ENCODE data around the gene ACIN1.
A peak's percentile ranks its signal among the peaks of the same experiment; 100 is the strongest.

Gene ACIN1

GRCh38 chr14:23056956-23057756 lies 37.8 kb downstream of the ACIN1 start, which contains the start of gene CDH24:
CDH24 (minus strand) TSS chr14:23057520; CDS start chr14:23055733, 1,787 bp downstream.
- Mint-ChIP-seq H3K4me3 (peak within 1 kb of the TSS; percentile 81), H3K4me1 (ENCODE audit: low read depth) (peaks cover 14% of the 10 kb centered on the region), H3K27me3 (ENCODE audit: low read depth) (peaks cover 8% of the 10 kb centered on the region), H3K9me3 (no peaks in the 10 kb centered on the region), H3K27ac (peak within 1 kb of the TSS; percentile 61), H3K36me3 (ENCODE audit: low read depth) (peaks cover 24% of the 10 kb centered on the region)
- peak; percentile 73 for DNase-seq (ENCODE audit: low spot score)

- H3K27me3 Mint-ChIP-seq (ENCODE audit: low read depth): peaks cover 8% of the 10 kb centered on the region
- H3K4me3 Mint-ChIP-seq: peak overlapping the region; percentile 81
- no peaks in the 10 kb centered on the region for H3K9me3 Mint-ChIP-seq
- DNase-seq (ENCODE audit: low spot score): peak; percentile 64
- peaks cover 14% of the 10 kb centered on the region for H3K4me1 Mint-ChIP-seq (ENCODE audit: low read depth)
- H3K27ac Mint-ChIP-seq: peak overlapping the region; percentile 60
- H3K36me3 Mint-ChIP-seq (ENCODE audit: low read depth): peaks cover 19% of the 10 kb centered on the region
Observed at GRCh38 chr14:23056145-23056955, 38.6 kb downstream of the ACIN1 start.

- H3K27me3 Mint-ChIP-seq (ENCODE audit: low read depth): peaks cover 8% of the 10 kb centered on the region
- peak overlapping the region; percentile 81 for H3K4me3 Mint-ChIP-seq
- peaks cover 14% of the 10 kb centered on the region for H3K4me1 Mint-ChIP-seq (ENCODE audit: low read depth)
- no peak for DNase-seq (ENCODE audit: low spot score)
- H3K27ac Mint-ChIP-seq: no peak overlapping the region
- no peaks in the 10 kb centered on the region for H3K9me3 Mint-ChIP-seq
- peaks cover 13% of the 10 kb centered on the region for H3K36me3 Mint-ChIP-seq (ENCODE audit: low read depth)
Observed at GRCh38 chr14:23055621-23056144, 39.3 kb downstream of the ACIN1 start.

GRCh38 chr14:23055147-23055550 lies 39.8 kb downstream of the ACIN1 start:
- Mint-ChIP-seq H3K4me1 (ENCODE audit: low read depth) (peaks cover 14% of the 10 kb centered on the region), H3K27ac (no peak overlapping the region), H3K27me3 (ENCODE audit: low read depth) (peaks cover 8% of the 10 kb centered on the region), H3K9me3 (no peaks in the 10 kb centered on the region), H3K36me3 (ENCODE audit: low read depth) (peaks cover 11% of the 10 kb centered on the region), H3K4me3 (no peak overlapping the region)
- DNase-seq (ENCODE audit: low spot score): no peak

GRCh38 chr14:23054000-23054811 lies 40.7 kb downstream of the ACIN1 start:
- Mint-ChIP-seq H3K36me3 (ENCODE audit: low read depth) (peaks cover 7% of the 10 kb centered on the region), H3K9me3 (no peaks in the 10 kb centered on the region), H3K27me3 (ENCODE audit: low read depth) (peaks cover 8% of the 10 kb centered on the region), H3K27ac (no peak overlapping the region), H3K4me1 (ENCODE audit: low read depth) (peaks cover 14% of the 10 kb centered on the region), H3K4me3 (no peak overlapping the region)
- no peak for DNase-seq (ENCODE audit: low spot score)

GRCh38 chr14:23053426-23053825 lies 41.5 kb downstream of the ACIN1 start:
- peaks cover 3% of the 10 kb centered on the region for H3K36me3 Mint-ChIP-seq (ENCODE audit: low read depth)

GRCh38 chr14:23052671-23053070 lies 42.3 kb downstream of the ACIN1 start:
- H3K36me3 Mint-ChIP-seq (ENCODE audit: low read depth): no peaks in the 10 kb centered on the region
- no peak overlapping the region for H3K4me3 Mint-ChIP-seq
- peaks cover 11% of the 10 kb centered on the region for H3K4me1 Mint-ChIP-seq (ENCODE audit: low read depth)
- H3K9me3 Mint-ChIP-seq: no peaks in the 10 kb centered on the region
- no peak for DNase-seq (ENCODE audit: low spot score)
- H3K27me3 Mint-ChIP-seq (ENCODE audit: low read depth): peaks cover 8% of the 10 kb centered on the region
- no peak overlapping the region for H3K27ac Mint-ChIP-seq

More at GRCh38 chr14:23053426-23053825, 41.5 kb downstream of the ACIN1 start:
- no peak for DNase-seq (ENCODE audit: low spot score)
- Mint-ChIP-seq H3K4me3 (no peak overlapping the region), H3K9me3 (no peaks in the 10 kb centered on the region), H3K4me1 (ENCODE audit: low read depth) (peaks cover 14% of the 10 kb centered on the region), H3K27me3 (ENCODE audit: low read depth) (peaks cover 8% of the 10 kb centered on the region), H3K27ac (no peak overlapping the region)

- Mint-ChIP-seq H3K4me3 (no peak overlapping the region), H3K27ac (no peak overlapping the region), H3K36me3 (ENCODE audit: low read depth) (no peaks in the 10 kb centered on the region), H3K27me3 (ENCODE audit: low read depth) (peaks cover 8% of the 10 kb centered on the region), H3K9me3 (no peaks in the 10 kb centered on the region), H3K4me1 (ENCODE audit: low read depth) (peaks cover 11% of the 10 kb centered on the region)
- DNase-seq (ENCODE audit: low spot score): no peak
Observed at GRCh38 chr14:23052182-23052623, 42.7 kb downstream of the ACIN1 start.

GRCh38 chr14:23051141-23052057 lies 43.5 kb downstream of the ACIN1 start:
- Mint-ChIP-seq H3K9me3 (no peaks in the 10 kb centered on the region), H3K4me1 (ENCODE audit: low read depth) (peaks cover 5% of the 10 kb centered on the region), H3K27ac (no peak overlapping the region), H3K27me3 (ENCODE audit: low read depth) (peaks cover 3% of the 10 kb centered on the region), H3K4me3 (no peak overlapping the region), H3K36me3 (ENCODE audit: low read depth) (no peaks in the 10 kb centered on the region)
- DNase-seq (ENCODE audit: low spot score): no peak

- DNase-seq (ENCODE audit: low spot score): no peak
- Mint-ChIP-seq H3K27me3 (ENCODE audit: low read depth) (no peaks in the 10 kb centered on the region), H3K27ac (no peak overlapping the region), H3K36me3 (ENCODE audit: low read depth) (no peaks in the 10 kb centered on the region), H3K9me3 (no peaks in the 10 kb centered on the region), H3K4me1 (ENCODE audit: low read depth) (no peaks in the 10 kb centered on the region), H3K4me3 (no peak overlapping the region)
Observed at GRCh38 chr14:23049011-23049410, 45.9 kb downstream of the ACIN1 start.

- Mint-ChIP-seq H3K36me3 (ENCODE audit: low read depth) (no peaks in the 10 kb centered on the region), H3K9me3 (no peaks in the 10 kb centered on the region), H3K27me3 (ENCODE audit: low read depth) (no peaks in the 10 kb centered on the region), H3K4me1 (ENCODE audit: low read depth) (no peaks in the 10 kb centered on the region), H3K27ac (no peak overlapping the region), H3K4me3 (no peak overlapping the region)
- no peak for DNase-seq (ENCODE audit: low spot score)
Observed at GRCh38 chr14:23047751-23048693, 46.9 kb downstream of the ACIN1 start.
